Suprapubic skin (tissue), 4 donors: ENCODE results near the gene MIPEP. TPM values are rescaled to one million over a fixed set of nuclear protein-coding genes. Genes with fewer than 3 reads are reported as not detected.
A peak's percentile ranks its signal among the peaks of the same experiment; 100 is the strongest.

Source experiments
- DNase-seq, 2 donors: peaks; one replicate each; pipeline ENCODE4 v3.0.0-alpha.2; 2019; ENCODE audit warnings: low spot score in 2 of 2
- H3K27ac ChIP-seq: fragments of 200-600 bp; sonication (generic); one replicate; pipeline ENCODE4 v1.5.1; 2019
- H3K27me3 ChIP-seq: fragments of 200-600 bp; sonication (generic); one replicate; pipeline ENCODE4 v1.5.1; 2019
- H3K36me3 ChIP-seq: fragments of 200-600 bp; sonication (generic); one replicate; pipeline ENCODE4 v1.5.1; 2019
- H3K4me1 ChIP-seq: fragments of 200-600 bp; sonication (generic); one replicate; pipeline ENCODE4 v1.5.1; 2019
- H3K4me3 ChIP-seq: fragments of 200-600 bp; sonication (generic); one replicate; pipeline ENCODE4 v1.5.1; 2019; ENCODE audit warnings: mild to moderate bottlenecking
- H3K9me3 ChIP-seq: fragments of 200-600 bp; sonication (generic); one replicate; pipeline ENCODE4 v1.5.1; 2019
- EP300 ChIP-seq: sonication (generic); formaldehyde crosslinking; IDR thresholded peaks from one replicate; pipeline ENCODE4 v1.6.1; 2017; ENCODE audit warnings: antibody characterized with exemption
- POLR2A ChIP-seq, 2 donors: fragments of 450-650 bp; IDR thresholded peaks; one replicate each; pipeline ENCODE4 v1.6.1; 2017; ENCODE audit warnings: antibody characterized with exemption in 2 of 2, mild to moderate bottlenecking in 2 of 2, moderate library complexity in 2 of 2
- POLR2AphosphoS5 ChIP-seq, 3 donors: sonication (generic); formaldehyde crosslinking; IDR thresholded peaks; one replicate each; pipeline ENCODE4 v1.6.1; 2017; ENCODE audit warnings: antibody characterized with exemption in 3 of 3
- WGBS: methylation state at CpG from one replicate; pipeline ENCODE4 v1.1.5; 2018; 5-methylcytosine and 5-hydroxymethylcytosine counted together
- total RNA-seq, 4 donors: library from RNA; depleted of rRNA; stranded (reverse); fragments of >200 nt; gene quantifications; one replicate each; pipeline ENCODE4 v1.1.0, GENCODE V29; 2016
- TF ChIP-seq, protein P1 (sequence below), 2 donors: fragments of 200-600 bp in 1 of 2; fragments of 450-650 bp in 1 of 2; sonication (generic) in 1 of 2; IDR thresholded peaks; one replicate each; pipeline ENCODE4 v1.5.1; 2016 to 2019; ENCODE audit warnings: antibody characterized with exemption in 2 of 2, mild to moderate bottlenecking in 1 of 2, moderate library complexity in 1 of 2

The MIPEP gene
- total RNA-seq, 4 donors from 2014 or later, result 26.3 to 51.4 (median 37.6) TPM

- Histone ChIP-seq H3K27ac (no peak overlapping the region), H3K4me1 (no peaks in the 10 kb centered on the region), H3K36me3 (no peaks in the 10 kb centered on the region), H3K27me3 (no peaks in the 10 kb centered on the region), H3K9me3 (no peaks in the 10 kb centered on the region), H3K4me3 (no peak overlapping the region)
- no peak for DNase-seq
- TF ChIP-seq EP300, result no peak
- TF ChIP-seq POLR2A (IDR thresholded peaks at IDR 0.05), result no peak
- TF ChIP-seq, protein P1, sequence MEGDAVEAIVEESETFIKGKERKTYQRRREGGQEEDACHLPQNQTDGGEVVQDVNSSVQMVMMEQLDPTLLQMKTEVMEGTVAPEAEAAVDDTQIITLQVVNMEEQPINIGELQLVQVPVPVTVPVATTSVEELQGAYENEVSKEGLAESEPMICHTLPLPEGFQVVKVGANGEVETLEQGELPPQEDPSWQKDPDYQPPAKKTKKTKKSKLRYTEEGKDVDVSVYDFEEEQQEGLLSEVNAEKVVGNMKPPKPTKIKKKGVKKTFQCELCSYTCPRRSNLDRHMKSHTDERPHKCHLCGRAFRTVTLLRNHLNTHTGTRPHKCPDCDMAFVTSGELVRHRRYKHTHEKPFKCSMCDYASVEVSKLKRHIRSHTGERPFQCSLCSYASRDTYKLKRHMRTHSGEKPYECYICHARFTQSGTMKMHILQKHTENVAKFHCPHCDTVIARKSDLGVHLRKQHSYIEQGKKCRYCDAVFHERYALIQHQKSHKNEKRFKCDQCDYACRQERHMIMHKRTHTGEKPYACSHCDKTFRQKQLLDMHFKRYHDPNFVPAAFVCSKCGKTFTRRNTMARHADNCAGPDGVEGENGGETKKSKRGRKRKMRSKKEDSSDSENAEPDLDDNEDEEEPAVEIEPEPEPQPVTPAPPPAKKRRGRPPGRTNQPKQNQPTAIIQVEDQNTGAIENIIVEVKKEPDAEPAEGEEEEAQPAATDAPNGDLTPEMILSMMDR (IDR thresholded peaks at IDR 0.05), result no peak
- TF ChIP-seq POLR2AphosphoS5 (IDR thresholded peaks at IDR 0.05), result no peak
- 74% methylated on average over 5 of the region's 5 CpGs for WGBS
Measured at GRCh38 chr13:23922005-23922932, 33.1 kb upstream of the MIPEP start.

DNA sequence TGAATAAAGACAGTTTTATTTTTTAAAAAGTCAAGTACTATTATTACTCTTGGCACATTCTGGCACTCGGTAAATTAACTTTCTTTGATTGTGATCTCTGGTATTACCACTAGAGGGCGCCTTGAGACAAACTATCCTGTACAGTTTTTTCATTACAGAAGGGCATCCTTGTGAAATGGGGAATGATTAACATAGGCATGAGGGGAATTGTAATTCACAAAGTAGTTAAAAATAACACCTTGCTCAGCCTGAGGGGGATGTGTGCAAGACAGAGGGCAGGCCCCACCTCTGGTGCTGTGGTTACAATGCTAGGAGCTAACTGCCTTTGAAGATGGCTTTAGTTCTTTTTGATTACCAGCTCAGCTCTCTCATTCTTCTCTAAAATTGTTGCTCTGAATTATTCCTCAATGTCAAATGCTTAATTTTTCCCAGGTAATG is 32.3 kb upstream of the MIPEP start:
- Histone ChIP-seq H3K4me3 (no peak overlapping the region), H3K9me3 (no peaks in the 10 kb centered on the region), H3K4me1 (no peaks in the 10 kb centered on the region), H3K27ac (no peak overlapping the region), H3K27me3 (no peaks in the 10 kb centered on the region), H3K36me3 (no peaks in the 10 kb centered on the region)
- WGBS, result 10% methylated on average over 2 of the region's 2 CpGs
- no peak for DNase-seq
- TF ChIP-seq, protein P1 (IDR thresholded peaks at IDR 0.05), result peak; percentile 38 to 54
- TF ChIP-seq POLR2A (IDR thresholded peaks at IDR 0.05) (no peak), POLR2AphosphoS5 (IDR thresholded peaks at IDR 0.05) (no peak)

GRCh38 chr13:23919006-23919405 is 29.8 kb upstream of the MIPEP start:
- Histone ChIP-seq H3K36me3 (no peaks in the 10 kb centered on the region), H3K27ac (no peak overlapping the region), H3K9me3 (no peaks in the 10 kb centered on the region), H3K27me3 (no peaks in the 10 kb centered on the region), H3K4me3 (no peak overlapping the region), H3K4me1 (no peaks in the 10 kb centered on the region)
- 98% methylated on average over 1 of the region's 1 CpG for WGBS
- no peak for DNase-seq
- no peak for TF ChIP-seq POLR2AphosphoS5 (IDR thresholded peaks at IDR 0.05)

DNA sequence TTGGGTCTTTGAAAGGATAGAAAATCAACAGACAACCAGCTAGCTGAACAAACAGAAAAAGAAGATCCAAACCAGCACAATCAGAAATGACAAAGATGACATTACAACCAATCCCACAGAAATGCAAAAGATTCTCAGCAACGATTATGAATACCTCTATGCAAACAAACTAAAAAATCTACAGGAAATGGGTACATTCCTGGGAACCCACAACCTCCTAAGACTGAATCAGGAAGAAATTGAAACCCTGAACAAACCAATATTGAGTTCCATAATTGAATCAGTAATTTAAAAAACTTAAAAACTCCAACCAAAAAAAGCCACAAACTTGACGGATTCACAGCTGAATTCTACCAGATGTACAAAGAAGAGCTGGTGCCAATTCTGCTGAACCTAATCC is 29.0 kb upstream of the MIPEP start:
- WGBS, result 58% methylated on average over 2 of the region's 2 CpGs
- no peak for DNase-seq
- H3K4me3 ChIP-seq, result no peak overlapping the region
- no peaks in the 10 kb centered on the region for H3K27me3 ChIP-seq
- TF ChIP-seq EP300 (no peak), POLR2AphosphoS5 (IDR thresholded peaks at IDR 0.05) (no peak), POLR2A (IDR thresholded peaks at IDR 0.05) (no peak)
- TF ChIP-seq, protein P1 (IDR thresholded peaks at IDR 0.05), result no peak
- no peaks in the 10 kb centered on the region for H3K9me3 ChIP-seq
- no peak overlapping the region for H3K27ac ChIP-seq
- no peaks in the 10 kb centered on the region for H3K36me3 ChIP-seq
- no peaks in the 10 kb centered on the region for H3K4me1 ChIP-seq

DNA sequence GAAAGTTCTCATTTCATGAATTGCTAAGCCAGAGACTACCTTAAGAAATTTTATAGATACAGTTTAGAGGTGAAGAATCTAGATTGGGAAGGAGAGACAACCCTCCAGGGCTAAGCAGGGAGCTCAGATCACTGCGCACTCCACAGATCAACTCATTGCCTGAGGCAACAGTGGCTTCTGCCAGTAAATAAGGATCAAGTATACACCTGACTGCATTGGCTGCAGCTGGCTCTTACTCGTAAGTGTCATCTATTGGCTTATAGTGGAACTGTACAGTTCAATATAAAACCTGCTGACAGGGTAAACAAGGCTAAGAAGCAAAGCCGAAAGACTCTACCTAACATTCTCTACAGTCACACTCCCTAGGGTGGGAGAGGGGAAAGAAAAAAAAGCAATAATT is 26.1 kb upstream of the MIPEP start:
- Histone ChIP-seq H3K4me1 (no peaks in the 10 kb centered on the region), H3K27me3 (no peaks in the 10 kb centered on the region), H3K9me3 (no peaks in the 10 kb centered on the region), H3K4me3 (no peak overlapping the region), H3K27ac (no peak overlapping the region), H3K36me3 (no peaks in the 10 kb centered on the region)
- 73% methylated on average over 3 of the region's 3 CpGs for WGBS
- DNase-seq, result no peak
- no peak for TF ChIP-seq EP300
- no peak for TF ChIP-seq POLR2AphosphoS5 (IDR thresholded peaks at IDR 0.05)
- no peak for TF ChIP-seq POLR2A (IDR thresholded peaks at IDR 0.05)
- TF ChIP-seq, protein P1 (IDR thresholded peaks at IDR 0.05), result no peak
